GM19035 (cell line): ENCODE data around the gene FAM83C.

Experiments used
- ATAC-seq: cut with Tn5 transposase; IDR thresholded peaks from one replicate; pipeline ENCODE4 v1.9.1; 2021; ENCODE audit not compliant: unreplicated experiment

Gene FAM83C

DNA sequence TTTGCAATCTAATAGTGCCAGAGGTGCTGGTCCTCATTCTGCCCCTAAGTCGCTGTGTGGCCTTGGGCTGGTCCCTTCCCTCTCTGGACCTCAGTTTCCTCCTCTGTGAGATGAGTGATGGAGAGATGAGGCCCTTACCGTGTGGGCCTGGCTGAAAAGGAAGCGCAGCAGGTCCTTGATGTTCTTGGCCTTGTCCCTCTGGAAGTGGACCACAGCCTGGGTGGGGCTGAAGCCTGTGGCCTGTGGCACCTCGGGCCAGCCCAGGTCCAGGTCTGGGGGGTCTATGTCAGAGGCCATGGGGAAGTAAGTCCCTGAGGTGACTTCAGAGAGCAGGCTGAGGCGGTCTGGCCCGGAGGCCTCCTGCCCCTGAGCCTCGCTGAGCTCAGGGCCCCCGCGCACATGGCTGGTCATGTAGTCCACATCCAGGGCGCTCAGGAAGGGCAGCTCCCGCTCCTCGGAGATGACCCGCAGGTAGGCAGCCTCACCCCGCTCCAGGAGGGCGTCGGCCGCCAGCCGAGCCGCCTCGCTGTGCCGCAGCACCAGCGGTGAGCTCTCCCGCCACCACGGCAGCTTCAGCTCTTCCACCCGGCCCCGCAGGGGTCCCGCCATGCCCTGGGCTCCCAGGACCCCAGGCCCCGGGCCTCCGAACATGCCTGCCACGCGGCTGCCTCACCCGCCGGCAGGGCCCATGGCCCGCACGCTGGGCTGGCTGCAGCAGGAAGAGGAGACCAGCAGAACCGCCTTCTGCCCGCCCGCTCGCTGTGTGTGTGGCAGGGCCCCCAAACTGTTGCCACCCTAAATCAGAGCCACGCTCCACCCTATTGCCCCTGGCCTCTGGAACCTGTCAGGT is at the start of gene FAM83C:
FAM83C (minus strand) TSS at position 772 of the 850 bp plus-strand sequence; CDS start at position 651, 121 bp downstream.
- no peak for ATAC-seq

DNA sequence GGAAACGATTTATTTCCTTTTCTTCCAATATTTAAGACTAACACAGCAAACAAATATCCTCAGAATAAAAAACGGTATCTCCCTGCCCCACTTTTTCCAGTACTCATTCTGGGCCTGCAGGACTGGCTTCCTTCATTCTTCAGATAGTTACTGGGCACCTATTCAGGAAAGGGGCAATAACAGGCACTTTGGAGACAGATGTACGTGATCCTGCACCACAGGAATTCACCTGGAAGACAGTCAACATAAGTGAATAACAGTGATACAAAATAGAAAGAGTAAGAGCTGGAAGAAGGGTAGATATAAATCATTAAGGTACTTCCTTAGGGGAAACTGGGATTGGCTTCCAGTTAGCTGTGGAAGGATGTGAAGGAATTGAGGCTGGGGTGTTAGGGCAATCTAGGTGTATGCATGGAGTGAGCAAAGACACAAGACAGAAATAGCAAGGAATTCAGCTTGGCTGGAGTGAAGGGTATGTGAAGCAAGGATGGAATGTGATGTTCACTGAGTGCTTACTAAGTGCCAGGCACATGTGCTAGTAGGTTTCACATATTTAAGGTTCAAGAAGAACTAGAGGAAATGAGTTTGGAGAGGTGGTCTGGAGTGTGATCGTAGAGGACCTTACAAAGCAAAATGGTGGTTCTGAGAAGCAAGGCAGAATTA is 49.3 kb upstream of the FAM83C start:
- no peak for ATAC-seq

DNA sequence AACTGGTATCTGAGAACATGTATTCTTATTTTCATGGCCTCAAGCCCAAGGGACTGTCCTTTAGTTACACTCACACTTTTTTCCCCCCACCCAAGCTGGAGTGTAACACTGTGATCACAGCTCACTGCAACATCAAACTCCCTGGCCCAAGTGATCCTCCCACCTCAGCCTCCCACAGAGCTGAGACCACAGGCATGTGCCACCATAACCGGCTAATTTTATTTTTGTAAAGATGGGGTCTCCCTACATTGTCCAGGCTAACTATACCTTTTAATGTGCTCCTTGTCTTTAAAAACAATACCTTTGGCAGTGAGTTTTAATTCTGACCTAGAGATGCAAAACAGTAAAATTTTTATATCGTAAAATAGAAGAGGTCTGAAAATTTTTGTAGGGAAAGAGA is 48.2 kb upstream of the FAM83C start:
- no peak for ATAC-seq

DNA sequence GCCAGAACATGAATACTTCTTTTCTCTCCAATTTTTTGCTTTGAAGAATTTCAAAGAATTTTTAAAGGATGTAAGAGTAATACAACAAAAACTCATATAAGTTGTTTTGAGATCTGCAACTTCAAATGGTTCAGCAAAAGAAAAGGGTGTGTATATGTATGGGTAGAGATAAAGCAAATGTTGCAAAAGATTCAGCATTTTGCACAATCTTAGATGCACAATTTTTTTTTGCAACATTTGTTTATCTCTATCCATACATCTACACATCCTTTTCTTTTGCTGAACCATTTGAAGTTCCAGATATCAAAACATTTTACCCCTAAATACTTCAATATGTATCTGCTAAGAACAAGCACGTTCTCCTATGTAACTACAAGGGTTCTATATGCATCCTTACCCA is 47.4 kb upstream of the FAM83C start:
- no peak for ATAC-seq

DNA sequence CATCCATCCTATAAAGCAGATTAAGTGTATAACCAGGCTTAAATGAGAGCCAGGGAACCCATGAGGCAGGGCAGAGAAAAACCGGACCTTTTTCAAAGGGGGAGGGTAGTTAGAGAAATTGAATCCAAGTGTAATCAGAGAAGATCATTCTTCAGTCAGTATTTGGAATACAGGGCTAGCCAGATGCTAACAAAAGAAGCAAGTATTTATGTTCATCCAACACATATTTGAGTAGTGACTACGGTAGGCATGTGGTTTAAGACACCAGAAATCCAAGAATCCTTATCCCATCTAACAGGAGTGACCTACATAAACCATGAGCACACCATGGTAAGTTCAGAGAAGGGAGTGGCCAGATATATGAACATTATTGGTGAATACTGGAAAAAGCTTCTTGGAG is 46.8 kb upstream of the FAM83C start:
- ATAC-seq: no peak

DNA sequence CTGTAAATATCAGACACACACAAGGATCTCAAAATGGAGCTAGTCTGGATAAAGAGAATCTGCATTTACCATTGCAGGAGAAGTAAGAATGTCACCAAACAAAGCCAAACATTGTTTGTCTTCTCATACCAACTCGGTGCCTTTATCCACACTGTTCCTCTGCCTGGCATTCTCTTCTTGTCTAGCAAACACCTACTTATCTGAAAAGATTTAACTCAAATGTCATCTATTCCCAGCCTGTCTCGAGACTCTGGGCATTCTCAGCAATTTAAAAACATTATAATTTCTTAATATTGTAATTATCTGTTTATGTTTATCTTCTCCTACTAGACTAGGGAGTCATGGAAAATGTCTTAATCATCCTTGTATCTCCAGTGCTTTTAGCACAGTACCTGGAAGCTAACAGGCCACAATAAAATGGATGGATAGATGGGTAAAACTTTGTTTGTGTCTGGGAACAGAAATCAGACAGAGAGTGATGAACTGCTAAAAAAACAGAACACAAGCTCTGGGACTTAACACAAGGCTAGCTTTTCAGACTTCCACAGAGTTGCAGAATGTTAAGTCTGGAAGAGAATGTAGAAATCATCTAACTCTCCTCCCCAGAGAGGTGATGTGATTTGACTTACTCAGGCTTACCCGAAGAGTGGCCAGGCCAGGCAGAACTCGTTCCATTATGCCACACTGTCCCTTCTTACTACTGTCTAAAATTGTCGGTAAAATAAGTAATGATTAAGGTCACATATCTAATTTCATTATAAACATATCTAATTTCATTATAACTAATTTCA is 42.3 kb upstream of the FAM83C start:
- ATAC-seq: no peak

DNA sequence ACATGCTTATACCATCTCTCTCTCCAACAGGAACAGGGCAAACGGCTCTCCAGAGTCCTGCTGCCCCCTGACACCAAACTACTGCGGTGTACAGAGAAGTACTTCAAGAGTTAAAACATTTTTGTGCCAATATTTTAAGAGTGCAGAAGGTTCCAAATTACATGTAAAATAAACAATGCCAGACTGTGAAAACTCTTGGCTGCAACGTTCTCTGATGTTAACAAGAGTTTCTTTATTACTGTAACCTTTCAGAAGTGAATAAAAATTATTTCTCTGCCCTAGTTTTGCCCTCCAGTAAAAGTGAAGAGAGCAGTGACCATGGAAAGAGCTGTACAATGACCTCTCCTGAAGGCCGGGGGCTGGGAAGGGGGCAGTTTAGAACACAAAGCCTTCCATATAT is 41.4 kb upstream of the FAM83C start:
- no peak for ATAC-seq

DNA sequence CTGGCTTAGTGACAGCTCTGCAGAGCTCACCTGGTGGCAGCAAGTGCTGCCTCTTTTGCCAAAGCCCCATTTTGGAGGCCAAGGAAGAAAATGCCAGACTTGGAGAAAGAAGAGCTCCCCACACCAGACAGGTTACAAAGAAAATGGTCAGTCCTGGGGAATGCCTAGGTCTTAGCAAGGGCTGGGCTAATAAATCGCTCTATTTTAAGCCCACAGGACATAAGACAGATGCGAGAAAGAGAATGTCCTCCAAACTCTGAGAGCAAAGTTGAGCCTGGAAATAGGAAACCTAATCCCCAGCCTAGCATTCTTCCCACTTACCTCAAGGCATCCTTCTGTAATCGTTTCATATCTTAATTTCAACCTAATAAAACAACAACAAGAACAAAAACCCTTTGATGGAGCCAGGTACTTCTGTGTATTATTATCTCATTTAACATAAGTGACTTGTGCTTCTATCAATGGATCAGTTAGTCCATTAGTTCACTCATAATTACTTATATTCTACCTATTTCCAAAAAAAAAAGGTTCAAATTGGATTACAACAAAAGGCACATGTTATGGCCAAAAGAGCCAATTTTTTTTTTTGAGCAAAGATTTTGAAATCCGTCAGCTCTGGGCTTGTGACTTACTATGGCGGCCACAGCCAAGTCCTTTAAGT is 40.4 kb upstream of the FAM83C start:
- ATAC-seq: no peak

DNA sequence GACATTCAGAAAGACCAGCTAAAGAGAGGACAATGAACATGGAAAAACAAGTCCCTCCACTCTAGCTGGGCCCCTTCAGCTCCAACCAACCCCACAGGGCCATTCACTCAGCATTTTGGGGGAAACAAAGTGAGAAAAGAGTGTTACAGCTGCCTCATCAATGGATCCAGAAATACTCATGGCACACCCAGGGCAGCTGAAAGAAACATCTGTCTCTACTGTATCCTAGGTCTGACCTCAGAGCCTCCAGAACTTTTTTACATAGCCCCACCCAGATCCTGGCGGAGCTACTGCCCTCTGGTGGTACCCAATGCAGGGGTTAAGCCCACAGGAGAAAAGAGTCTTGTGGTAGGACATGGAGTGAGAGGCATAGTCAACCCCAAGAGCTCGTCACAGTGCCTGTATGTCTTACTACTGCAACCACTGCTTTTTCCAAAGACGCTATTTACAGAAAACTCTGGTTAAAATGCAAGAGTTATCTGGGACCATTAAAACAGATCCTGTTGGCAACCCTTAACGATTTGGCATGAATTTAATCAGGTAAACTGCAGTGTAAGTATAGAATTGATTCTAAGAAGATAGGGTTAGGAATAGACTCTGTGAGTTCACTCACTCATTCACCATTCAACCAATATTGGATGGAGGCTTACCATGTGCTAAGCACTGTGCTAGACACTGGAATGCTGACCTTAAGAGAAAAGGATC is 37.4 kb upstream of the FAM83C start:
- no peak for ATAC-seq

DNA sequence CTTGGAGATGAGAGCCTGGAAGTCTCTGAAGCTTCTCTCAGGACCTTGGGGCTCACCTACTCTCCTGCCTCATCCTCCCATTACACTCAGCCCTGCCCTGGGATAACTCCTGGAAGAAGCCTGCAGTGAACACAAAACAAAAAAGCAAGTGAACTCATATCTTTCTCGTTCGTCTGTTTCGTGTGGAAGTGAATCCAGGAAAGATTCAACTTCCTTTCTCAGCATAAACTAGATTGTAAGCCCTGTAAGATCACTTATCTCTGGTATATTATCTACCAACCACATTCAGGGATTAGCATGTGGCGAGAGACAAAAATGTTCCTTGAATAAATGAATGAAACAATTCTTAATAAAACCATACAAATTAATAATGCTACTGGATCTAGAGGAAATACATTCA is 36.5 kb upstream of the FAM83C start:
- no peak for ATAC-seq

DNA sequence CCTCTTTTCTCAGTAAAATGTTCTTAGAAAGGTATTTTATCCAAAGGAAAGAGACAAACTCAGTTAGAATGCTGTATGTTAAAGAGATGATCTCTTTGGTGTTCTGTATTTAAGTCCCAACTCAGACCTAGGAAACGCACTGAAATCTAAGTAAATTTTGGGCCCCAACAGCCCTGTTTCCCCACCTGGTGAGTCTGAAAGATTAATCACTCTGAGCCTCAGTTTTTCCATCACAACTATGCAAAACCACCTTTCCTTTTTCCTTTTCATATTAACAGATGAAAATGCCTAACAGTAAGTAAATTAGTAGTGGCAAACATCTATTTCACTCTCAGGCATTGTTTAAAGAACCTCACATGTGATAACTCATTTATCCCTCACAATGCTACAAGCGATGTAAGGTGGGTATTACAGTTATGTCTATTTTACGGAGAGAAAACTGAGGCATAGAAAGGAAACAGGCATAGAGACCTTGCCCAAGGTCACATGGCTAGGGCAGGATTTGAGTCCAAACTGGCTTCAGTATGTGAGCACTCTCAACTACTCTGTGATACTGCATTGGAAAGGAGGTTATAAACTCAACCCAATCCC is 36.0 kb upstream of the FAM83C start:
- no peak for ATAC-seq

DNA sequence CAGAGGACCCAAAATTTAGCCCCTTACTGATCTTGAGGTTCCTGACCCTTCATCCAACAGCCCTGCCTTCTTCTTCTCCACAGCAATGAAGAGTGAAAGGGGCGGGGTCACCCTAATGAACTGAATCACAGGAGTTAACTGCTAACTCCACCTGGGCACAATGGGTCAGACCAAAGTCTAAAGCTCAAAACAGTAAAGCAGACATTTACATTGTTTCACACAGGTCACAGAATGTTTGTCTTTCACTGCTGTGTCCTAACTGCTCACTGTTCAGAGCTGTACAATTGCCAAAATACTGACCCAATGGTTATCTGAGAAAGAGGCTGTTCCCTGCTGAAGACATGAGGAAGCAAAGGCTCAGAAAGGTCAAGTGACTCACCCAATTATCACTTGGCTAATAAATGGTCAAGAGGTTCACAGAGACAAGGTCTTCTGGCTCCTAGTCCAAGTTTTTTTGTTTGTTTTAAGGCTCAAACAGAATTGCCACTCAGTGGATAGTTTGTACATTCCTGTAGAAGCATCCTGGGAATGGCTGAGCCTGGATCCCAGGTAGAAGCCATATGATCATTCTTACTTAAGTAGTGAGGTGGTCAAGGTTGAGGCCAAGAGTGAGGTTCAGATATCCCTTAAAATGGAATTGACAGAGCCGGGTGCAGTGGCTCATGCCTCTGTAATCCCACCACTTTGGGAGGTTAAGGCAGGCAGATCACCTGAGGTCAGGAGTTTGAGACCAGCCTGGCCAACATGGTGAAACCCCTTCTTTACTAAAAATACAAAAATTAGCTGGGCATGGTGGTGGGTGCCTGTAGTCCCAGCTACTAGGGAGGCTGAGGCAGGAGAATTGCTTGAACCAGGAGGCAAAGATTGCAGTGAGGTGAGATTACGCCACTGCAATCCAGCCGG is 35.1 kb upstream of the FAM83C start:
- no peak for ATAC-seq

DNA sequence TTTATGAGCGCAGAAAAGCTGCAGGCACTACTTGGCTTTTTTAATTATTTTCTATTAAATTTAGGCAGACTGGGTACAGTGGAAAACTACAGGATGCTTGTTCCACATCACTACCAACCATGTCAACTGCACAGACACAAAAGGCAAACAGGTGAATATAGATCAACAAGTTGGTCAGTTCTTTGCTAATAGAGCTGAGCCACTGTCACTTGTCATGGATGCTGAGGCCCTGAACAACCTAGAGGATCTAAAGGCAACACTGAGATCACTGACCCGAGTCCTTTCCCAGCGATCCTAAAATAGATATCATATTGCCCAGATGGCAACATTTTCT is 34.5 kb upstream of the FAM83C start:
- ATAC-seq: no peak

DNA sequence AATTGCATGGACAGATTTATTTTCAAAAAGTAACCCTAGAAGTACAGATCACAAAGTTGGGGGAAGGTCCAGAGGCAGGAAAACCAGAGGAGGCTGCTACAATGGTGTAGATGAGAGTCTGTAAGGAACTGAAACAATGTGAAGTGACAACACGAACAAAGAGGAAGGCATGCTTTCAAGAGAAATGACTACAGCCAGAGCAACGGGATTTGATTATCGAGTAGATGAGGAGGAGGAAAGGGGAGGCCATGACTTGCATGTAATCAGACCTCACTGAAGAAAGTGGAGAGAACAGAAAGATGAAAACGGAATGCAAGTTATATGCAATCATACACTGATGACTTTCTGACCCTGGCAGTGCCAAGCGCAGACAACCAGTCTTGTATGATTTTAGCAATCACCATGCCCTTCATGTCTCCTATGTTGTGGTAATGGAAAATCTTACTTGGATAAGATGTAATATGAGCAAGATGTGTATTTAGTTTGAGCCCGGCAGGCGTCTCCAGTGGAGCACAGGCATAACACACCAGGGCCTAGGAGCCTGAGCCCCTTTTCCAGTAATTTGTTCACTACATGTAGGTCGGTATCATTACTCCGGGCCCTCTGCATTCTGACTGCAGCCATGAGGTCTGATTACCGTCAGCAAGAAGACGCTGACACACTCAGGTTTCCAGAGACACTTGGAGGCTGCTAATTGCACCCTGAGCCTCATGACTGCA is 34.0 kb upstream of the FAM83C start:
- ATAC-seq: no peak

DNA sequence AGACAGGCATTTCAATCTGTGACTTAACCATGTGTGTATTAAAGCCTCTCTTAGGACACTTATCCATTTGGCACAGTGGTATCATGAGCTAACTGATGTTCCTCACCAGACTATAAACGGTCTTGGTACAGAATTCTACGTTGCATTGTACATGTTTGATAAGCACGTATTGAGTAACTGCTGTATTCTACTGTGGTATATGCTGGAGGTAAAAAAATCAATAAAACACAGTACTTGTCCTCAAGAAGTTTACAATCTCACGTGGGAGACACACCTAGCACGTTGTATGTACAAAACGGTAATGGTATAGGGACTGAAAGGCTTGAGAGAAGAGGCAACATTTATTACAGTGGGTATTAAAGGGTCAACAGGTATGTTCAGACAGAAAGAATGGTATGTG is 33.2 kb upstream of the FAM83C start:
- ATAC-seq: no peak

DNA sequence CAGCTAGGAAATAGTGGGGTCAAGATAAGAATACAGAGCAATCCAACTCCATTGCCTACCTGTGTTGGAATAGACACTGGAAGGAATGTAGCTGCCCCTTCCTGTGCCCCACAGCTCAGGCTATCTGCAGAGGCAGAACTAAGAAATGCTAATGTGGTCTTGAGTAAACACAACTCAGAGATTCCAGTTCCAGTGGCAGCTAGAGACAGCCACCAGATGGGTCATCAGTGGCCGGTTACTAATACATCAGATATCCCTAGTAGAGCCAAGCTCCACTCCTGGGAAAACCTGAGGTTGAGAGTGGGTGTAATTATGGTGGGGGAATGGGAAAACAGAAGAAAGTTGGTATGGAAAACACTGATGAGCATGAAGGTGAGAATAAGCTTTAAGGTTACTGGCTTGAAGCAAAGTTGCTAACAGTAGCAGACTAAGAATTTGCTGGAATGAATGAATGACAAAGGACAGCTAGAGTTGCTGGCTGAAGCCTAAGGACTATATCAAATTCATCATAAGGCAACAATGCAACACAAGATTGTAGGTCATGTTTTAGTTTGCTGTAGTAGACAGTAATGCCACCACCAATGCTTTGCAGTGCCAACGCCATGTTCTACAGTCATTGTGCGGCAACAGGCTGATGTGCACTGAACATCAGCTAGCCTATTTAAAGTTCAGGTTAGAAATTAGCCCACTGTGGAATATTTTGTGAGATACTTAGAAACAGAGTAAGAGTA is 28.3 kb upstream of the FAM83C start:
- ATAC-seq: no peak

DNA sequence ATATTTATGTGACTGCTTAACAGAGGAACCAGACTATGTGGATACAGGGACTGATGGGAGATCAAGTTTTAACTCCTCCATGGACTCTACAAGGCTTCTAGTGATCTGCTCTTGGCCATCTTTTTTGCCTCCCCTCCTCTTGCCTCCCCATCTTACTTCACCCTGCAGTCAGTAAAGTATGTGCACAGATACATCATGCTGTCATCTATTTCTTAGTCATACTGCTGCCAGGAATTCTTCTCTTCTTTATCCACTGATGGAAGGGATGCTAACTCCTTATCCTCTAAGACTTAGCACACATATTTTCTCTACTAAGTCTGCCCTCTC is 27.6 kb upstream of the FAM83C start:
- no peak for ATAC-seq

DNA sequence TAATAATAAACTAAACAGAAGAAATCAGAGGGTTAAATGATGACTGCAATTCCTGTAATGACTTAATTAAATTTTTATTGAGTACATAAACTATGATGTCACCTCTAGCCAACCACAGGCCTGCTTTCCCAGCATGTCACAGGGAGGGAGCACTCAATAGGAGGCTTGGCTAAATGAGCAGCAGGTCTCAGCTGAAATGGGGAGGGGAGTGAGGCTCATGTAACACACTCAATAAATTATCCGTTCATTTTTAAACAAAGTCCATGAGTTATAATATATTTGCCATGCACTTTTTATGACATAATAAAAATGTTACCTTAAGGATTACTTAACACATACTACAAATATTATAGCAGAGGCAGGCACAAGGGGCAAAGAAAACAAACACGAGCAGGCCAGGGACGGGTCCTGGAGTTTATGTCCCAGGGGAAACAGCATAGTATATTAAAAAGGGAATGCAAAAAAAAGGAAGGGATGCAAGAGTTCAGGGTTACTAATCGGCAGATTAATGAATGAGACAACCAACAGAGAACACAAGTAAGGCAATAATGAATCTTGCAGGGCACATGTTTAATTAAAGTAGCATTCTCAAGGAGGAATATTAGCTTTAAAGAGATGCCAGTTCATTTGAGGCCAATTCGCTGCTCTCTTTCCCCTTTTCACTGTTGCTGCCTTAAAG is 27.1 kb upstream of the FAM83C start:
- ATAC-seq: no peak
